ENCODE measurements around the gene CXCL17. TPM values are rescaled to one million over a fixed set of nuclear protein-coding genes. Genes with fewer than 3 reads are reported as not detected.

CXCL17 gene
- total and polyA plus RNA-seq, 2 experiments from 2014 or later = 0.39 TPM; not detected in 1

DNA sequence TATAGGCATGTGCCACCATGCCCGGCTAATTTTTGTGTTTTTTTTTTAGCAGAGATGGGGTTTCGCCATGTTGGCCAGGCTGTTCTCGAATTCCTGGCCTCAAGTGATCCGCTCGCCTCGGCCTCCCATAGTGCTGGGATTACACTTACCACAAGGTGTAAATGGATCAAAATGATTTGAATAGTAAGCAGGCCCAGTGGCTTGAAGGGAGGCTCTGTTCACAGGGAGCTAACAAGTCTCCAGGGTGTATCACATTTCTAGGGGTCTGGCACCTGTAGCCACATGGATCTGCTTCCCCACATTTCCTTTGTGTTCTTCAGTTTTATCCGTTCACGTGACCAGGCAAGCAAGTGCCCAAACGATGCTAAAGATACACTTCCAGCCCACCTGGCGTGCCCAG, 39.2 kb downstream of the CXCL17 start (continued):
- TF ChIP-seq, protein P1, sequence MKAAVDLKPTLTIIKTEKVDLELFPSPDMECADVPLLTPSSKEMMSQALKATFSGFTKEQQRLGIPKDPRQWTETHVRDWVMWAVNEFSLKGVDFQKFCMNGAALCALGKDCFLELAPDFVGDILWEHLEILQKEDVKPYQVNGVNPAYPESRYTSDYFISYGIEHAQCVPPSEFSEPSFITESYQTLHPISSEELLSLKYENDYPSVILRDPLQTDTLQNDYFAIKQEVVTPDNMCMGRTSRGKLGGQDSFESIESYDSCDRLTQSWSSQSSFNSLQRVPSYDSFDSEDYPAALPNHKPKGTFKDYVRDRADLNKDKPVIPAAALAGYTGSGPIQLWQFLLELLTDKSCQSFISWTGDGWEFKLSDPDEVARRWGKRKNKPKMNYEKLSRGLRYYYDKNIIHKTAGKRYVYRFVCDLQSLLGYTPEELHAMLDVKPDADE (IDR thresholded peaks at IDR 0.05) = no peak
- no peak for TF ChIP-seq EZH2 (IDR thresholded peaks at IDR 0.05; ENCODE audit: low read depth, unreplicated experiment)
- no peak for TF ChIP-seq ZNF331 (CRISPR knock-in tag; IDR thresholded peaks at IDR 0.05; ENCODE audit: low read depth)
- TF ChIP-seq JUNB (IDR thresholded peaks at IDR 0.05; ENCODE audit: unreplicated experiment) = no peak
- TF ChIP-seq, protein P2, sequence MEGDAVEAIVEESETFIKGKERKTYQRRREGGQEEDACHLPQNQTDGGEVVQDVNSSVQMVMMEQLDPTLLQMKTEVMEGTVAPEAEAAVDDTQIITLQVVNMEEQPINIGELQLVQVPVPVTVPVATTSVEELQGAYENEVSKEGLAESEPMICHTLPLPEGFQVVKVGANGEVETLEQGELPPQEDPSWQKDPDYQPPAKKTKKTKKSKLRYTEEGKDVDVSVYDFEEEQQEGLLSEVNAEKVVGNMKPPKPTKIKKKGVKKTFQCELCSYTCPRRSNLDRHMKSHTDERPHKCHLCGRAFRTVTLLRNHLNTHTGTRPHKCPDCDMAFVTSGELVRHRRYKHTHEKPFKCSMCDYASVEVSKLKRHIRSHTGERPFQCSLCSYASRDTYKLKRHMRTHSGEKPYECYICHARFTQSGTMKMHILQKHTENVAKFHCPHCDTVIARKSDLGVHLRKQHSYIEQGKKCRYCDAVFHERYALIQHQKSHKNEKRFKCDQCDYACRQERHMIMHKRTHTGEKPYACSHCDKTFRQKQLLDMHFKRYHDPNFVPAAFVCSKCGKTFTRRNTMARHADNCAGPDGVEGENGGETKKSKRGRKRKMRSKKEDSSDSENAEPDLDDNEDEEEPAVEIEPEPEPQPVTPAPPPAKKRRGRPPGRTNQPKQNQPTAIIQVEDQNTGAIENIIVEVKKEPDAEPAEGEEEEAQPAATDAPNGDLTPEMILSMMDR (conservative IDR thresholded peaks at IDR 0.05; ENCODE audit: low read depth in 2 of 2) = no peak
- no peak for TF ChIP-seq POLR2AphosphoS5 (IDR thresholded peaks at IDR 0.05; ENCODE audit: low read depth)

DNA sequence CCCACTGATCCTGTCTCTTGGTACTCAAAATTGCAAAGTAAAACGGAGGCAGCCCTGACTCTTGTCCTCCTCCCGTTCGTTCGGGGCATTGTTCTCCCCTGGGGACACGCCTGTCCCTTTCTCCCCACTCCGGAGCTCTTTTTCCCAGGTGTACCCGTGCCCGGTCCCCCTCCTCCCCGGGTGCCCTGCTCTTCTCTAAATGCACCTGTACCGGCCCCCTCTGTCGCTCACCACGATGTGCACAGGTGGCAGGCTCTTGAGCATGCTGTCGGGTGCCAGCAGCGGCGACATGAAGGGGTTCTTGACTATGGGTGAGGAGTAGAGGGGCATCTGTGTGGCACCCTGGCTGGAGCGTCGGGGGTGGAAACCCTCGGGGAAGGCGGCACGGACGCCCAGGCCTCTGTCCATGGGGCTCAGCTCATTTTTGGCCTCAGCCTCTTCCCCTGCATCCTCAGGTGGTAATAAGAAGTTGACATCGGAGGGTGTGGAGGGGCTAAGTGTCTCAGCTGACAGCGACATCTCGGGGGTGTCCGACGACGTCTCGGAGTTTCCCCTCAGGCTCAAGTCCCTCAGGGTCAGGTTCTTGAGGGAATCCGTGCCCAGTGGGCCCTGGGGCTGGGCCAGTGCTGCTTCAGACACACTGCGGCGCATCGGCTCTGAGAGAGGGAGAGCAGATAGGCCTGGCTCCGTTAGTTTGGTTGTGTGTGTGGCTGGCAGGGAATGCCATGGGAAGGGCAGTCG, 40.2 kb downstream of the CXCL17 start:
- H3K4me1 Mint-ChIP-seq = peaks cover 28% of the 10 kb centered on the region
- H3K27ac Mint-ChIP-seq = no peak overlapping the region
- H3K4me3 Mint-ChIP-seq = peak overlapping the region; percentile 89
- Histone ChIP-seq H3K36me3 (ENCODE audit: insufficient read depth) (no peaks in the 10 kb centered on the region), H3F3A (replicated peaks; ENCODE audit: low read depth) (peaks cover 12% of the 10 kb centered on the region), H2AFZ (peak overlapping the region; percentile 63), H3K4me2 (peak overlapping the region; percentile 91), H3K27ac (ENCODE audit: low read depth) (no peak overlapping the region), H4K20me1 (replicated peaks; ENCODE audit: insufficient read depth) (peaks cover 6% of the 10 kb centered on the region; the same call in 1 of the 2 replicates), H3K4me1 (ENCODE audit: insufficient read depth) (peaks cover 9% of the 10 kb centered on the region; the same call in 1 of the 2 replicates), H3K4me3 (peak overlapping the region; percentile 84), H3K79me2 (replicated peaks; ENCODE audit: insufficient read depth) (peaks cover 4% of the 10 kb centered on the region; the same call in 1 of the 2 replicates), H3K27me3 (ENCODE audit: insufficient read depth) (peaks cover 13% of the 10 kb centered on the region; the same call in 1 of the 2 replicates), H3K9me2 (ENCODE audit: insufficient read depth) (no peaks in the 10 kb centered on the region)
- peaks cover 58% of the 10 kb centered on the region for H3K27me3 Mint-ChIP-seq (ENCODE audit: insufficient read depth, low read depth, poor library complexity)
- DNase-seq (ENCODE audit: low spot score) = no peak
- peak; percentile 5 for ATAC-seq
- H3K36me3 Mint-ChIP-seq (ENCODE audit: low read depth) = peaks cover 38% of the 10 kb centered on the region
- H3K9me3 Mint-ChIP-seq = peaks cover 3% of the 10 kb centered on the region; the same call in 2 of the 3 replicates
- TF ChIP-seq POLR2AphosphoS5 (IDR thresholded peaks at IDR 0.05; ENCODE audit: low read depth) (peak; percentile 34; the same call in 1 of the 2 replicates), NANOG (IDR thresholded peaks at IDR 0.05; ENCODE audit: borderline replicate concordance) (no peak)
- TF ChIP-seq, protein P1 (IDR thresholded peaks at IDR 0.05) = no peak
- TF ChIP-seq, protein P3, sequence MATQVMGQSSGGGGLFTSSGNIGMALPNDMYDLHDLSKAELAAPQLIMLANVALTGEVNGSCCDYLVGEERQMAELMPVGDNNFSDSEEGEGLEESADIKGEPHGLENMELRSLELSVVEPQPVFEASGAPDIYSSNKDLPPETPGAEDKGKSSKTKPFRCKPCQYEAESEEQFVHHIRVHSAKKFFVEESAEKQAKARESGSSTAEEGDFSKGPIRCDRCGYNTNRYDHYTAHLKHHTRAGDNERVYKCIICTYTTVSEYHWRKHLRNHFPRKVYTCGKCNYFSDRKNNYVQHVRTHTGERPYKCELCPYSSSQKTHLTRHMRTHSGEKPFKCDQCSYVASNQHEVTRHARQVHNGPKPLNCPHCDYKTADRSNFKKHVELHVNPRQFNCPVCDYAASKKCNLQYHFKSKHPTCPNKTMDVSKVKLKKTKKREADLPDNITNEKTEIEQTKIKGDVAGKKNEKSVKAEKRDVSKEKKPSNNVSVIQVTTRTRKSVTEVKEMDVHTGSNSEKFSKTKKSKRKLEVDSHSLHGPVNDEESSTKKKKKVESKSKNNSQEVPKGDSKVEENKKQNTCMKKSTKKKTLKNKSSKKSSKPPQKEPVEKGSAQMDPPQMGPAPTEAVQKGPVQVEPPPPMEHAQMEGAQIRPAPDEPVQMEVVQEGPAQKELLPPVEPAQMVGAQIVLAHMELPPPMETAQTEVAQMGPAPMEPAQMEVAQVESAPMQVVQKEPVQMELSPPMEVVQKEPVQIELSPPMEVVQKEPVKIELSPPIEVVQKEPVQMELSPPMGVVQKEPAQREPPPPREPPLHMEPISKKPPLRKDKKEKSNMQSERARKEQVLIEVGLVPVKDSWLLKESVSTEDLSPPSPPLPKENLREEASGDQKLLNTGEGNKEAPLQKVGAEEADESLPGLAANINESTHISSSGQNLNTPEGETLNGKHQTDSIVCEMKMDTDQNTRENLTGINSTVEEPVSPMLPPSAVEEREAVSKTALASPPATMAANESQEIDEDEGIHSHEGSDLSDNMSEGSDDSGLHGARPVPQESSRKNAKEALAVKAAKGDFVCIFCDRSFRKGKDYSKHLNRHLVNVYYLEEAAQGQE (IDR thresholded peaks at IDR 0.05; ENCODE audit: unreplicated experiment) = no peak

All from GM23338 (cell line).